HCT116 (cell line): Measurements from ENCODE around the gene ATXN1. TPM values are rescaled to one million over a fixed set of nuclear protein-coding genes. Genes with fewer than 3 reads are reported as not detected.

Experiments
- ATAC-seq: fragments of 200-7000 bp; cut with Tn5 transposase; 2 replicates; pipeline ENCODE4 v1.9.1; 2020; ENCODE audit warnings: mild to moderate bottlenecking, moderate library complexity
- BruUV-seq: library from RNA; stranded (reverse); fragments of 400-500 nt; replicated peaks from 2 replicates; lab custom pipeline; 2021; lab: Mats Ljungman, UMichigan
- CTCF ChIA-PET: fragments of 300-600 bp; sonication (Branson Sonifier 250); formaldehyde crosslinking; loops from one replicate; lab custom pipeline; 2021; ENCODE audit warnings: antibody characterized with exemption; lab: Charles Lee
- POLR2A ChIA-PET: fragments of 300-600, 350-600 bp; sonication (Branson Sonifier 250); formaldehyde crosslinking; loops from one replicate; lab custom pipeline; 2021; ENCODE audit warnings: antibody characterized with exemption; lab: Charles Lee
- RAD21 ChIA-PET, 2 experiments: fragments of 300-600 bp; sonication (Branson Sonifier 250); formaldehyde crosslinking; loops; one replicate each; lab custom pipeline; 2023; ENCODE audit warnings: low total read pairs in 2 of 2; ENCODE audit not compliant: uncharacterized antibody in 2 of 2, unreplicated experiment in 2 of 2, low non-redundant PET in 1 of 2; lab: Charles Lee
- DNase-seq: peaks from one replicate; pipeline ENCODE4 v3.0.0-alpha.2; 2010; ENCODE audit warnings: low read depth, low spot score
- H2AFZ ChIP-seq: fragments of 200-600 bp; shearing (Covaris generic), sonication (generic); 2 replicates; pipeline ENCODE4 v1.6.1; 2017; ENCODE audit warnings: low read depth, mixed run types, mixed read lengths, antibody characterized with exemption, low read length; ENCODE audit not compliant: poor library complexity, severe bottlenecking
- H3K27ac ChIP-seq: 2 replicates; pipeline ENCODE4 v1.5.1; 2012; ENCODE audit warnings: low read depth, low read length
- H3K27me3 ChIP-seq: fragments of 200-600 bp; sonication (generic); 2 replicates; pipeline ENCODE4 v1.6.1; 2016; ENCODE audit warnings: mixed run types, low read length, mixed read lengths; ENCODE audit not compliant: insufficient read depth
- H3K36me3 ChIP-seq, 2 experiments: fragments of 200-500 bp in 1 of 2; fragments of 200-600 bp in 1 of 2; sonication (Bioruptor generic) in 1 of 2; sonication (generic) in 1 of 2; 2 replicates each; pipeline versions ENCODE4 v1.5.1 to v1.6.1; 2014 to 2016; ENCODE audit warnings: low read length in 2 of 2, inconsistent platforms in 1 of 2, mixed read lengths in 1 of 2, mixed run types in 1 of 2; ENCODE audit not compliant: insufficient read depth in 2 of 2, control insufficient read depth in 1 of 2
- H3K4me1 ChIP-seq, 2 experiments: fragments of 200-600 bp in 1 of 2; sonication (generic) in 1 of 2; 2 replicates each; pipeline versions ENCODE4 v1.5.1 to v1.6.1; 2012 to 2017; ENCODE audit warnings: low read length in 2 of 2, inconsistent platforms in 1 of 2, mild to moderate bottlenecking in 1 of 2, mixed read lengths in 1 of 2, mixed run types in 1 of 2, moderate library complexity in 1 of 2; ENCODE audit not compliant: insufficient read depth in 2 of 2, control insufficient read depth in 1 of 2
- H3K4me2 ChIP-seq: fragments of 200-600 bp; sonication (generic); 2 replicates; pipeline ENCODE4 v1.6.1; 2017; ENCODE audit warnings: mixed run types, low read length, mixed read lengths
- H3K4me3 ChIP-seq, 2 experiments: fragments of 200-600 bp in 1 of 2; sonication (generic) in 1 of 2; replicated peaks in 1 of 2; 2 replicates each; pipeline ENCODE4 v1.5.1; 2011 to 2016; ENCODE audit warnings: low read length in 2 of 2, control low read depth in 1 of 2, low read depth in 1 of 2, mild to moderate bottlenecking in 1 of 2, mixed read lengths in 1 of 2, mixed run types in 1 of 2
- H3K79me2 ChIP-seq: fragments of 200-600 bp; sonication (generic); 2 replicates; pipeline ENCODE4 v1.6.1; 2017; ENCODE audit warnings: mild to moderate bottlenecking, mixed run types, low read length, moderate library complexity, mixed read lengths; ENCODE audit not compliant: insufficient read depth
- H3K9ac ChIP-seq: fragments of 200-600 bp; sonication (generic); 2 replicates; pipeline ENCODE4 v1.6.1; 2016; ENCODE audit warnings: low read length, mixed read lengths
- H3K9me2 ChIP-seq: fragments of 200-600 bp; sonication (generic), shearing (Covaris generic); 2 replicates; pipeline ENCODE4 v1.6.1; 2017; ENCODE audit warnings: mixed run types, mild to moderate bottlenecking, moderate library complexity; ENCODE audit not compliant: insufficient read depth
- H3K9me3 ChIP-seq, 2 experiments: fragments of 200-500 bp in 1 of 2; fragments of 200-600 bp in 1 of 2; sonication (Bioruptor generic) in 1 of 2; sonication (generic) in 1 of 2; 2 replicates each; pipeline ENCODE4 v1.6.1; 2014 to 2017; ENCODE audit warnings: low read length in 2 of 2, mixed read lengths in 2 of 2, inconsistent platforms in 1 of 2, low read depth in 1 of 2, mild to moderate bottlenecking in 1 of 2, mixed run types in 1 of 2, moderate library complexity in 1 of 2; ENCODE audit not compliant: control insufficient read depth in 1 of 2, insufficient read depth in 1 of 2
- H4K20me1 ChIP-seq: fragments of 200-600 bp; sonication (generic), shearing (Covaris generic); 2 replicates; pipeline ENCODE4 v1.6.1; 2017; ENCODE audit warnings: mixed run types, mild to moderate bottlenecking, moderate library complexity; ENCODE audit not compliant: insufficient read depth
- ATF3 ChIP-seq: IDR thresholded peaks from 2 replicates; pipeline ENCODE4 v1.6.1; 2012
- CBX3 ChIP-seq: IDR thresholded peaks from 2 replicates; pipeline ENCODE4 v1.6.1; 2012; ENCODE audit warnings: low read depth
- CEBPB ChIP-seq: IDR thresholded peaks from 2 replicates; pipeline ENCODE4 v1.6.1; 2012; ENCODE audit warnings: low read depth
- CTCF ChIP-seq, 3 experiments: fragments of 200-600 bp in 1 of 3; sonication (generic) in 1 of 3; IDR thresholded peaks in 2 of 3; conservative IDR thresholded peaks in 1 of 3; 2 replicates each; pipeline ENCODE4 v1.5.1; 2012 to 2017; ENCODE audit warnings: low read depth in 2 of 3, low read length in 2 of 3, antibody characterized with exemption in 1 of 3, borderline replicate concordance in 1 of 3, control low read depth in 1 of 3, mild to moderate bottlenecking in 1 of 3, mixed read lengths in 1 of 3, mixed run types in 1 of 3, moderate library complexity in 1 of 3; ENCODE audit not compliant: insufficient read depth in 1 of 3
- EGR1 ChIP-seq: IDR thresholded peaks from 2 replicates; pipeline ENCODE4 v1.6.1; 2012; ENCODE audit warnings: low read depth
- EZH2phosphoT487 ChIP-seq: fragments of 200-600 bp; IDR thresholded peaks from 2 replicates; pipeline ENCODE4 v1.6.1; 2018; ENCODE audit warnings: antibody characterized with exemption, borderline replicate concordance
- FOSL1 ChIP-seq: IDR thresholded peaks from 2 replicates; pipeline ENCODE4 v1.6.1; 2012; ENCODE audit warnings: low read depth
- JUND ChIP-seq: IDR thresholded peaks from 2 replicates; pipeline ENCODE4 v1.6.1; 2012
- MAX ChIP-seq: IDR thresholded peaks from 2 replicates; pipeline ENCODE4 v1.6.1; 2012
- POLR2A ChIP-seq: IDR thresholded peaks from 2 replicates; pipeline ENCODE4 v1.7.0; 2011; ENCODE audit warnings: borderline replicate concordance; ENCODE audit not compliant: insufficient read depth, insufficient read length; ENCODE audit errors: extremely low read depth
- SP1 ChIP-seq: IDR thresholded peaks from 2 replicates; pipeline ENCODE4 v1.6.1; 2012; ENCODE audit warnings: low read depth
- SRF ChIP-seq: IDR thresholded peaks from 2 replicates; pipeline ENCODE4 v1.6.1; 2012; ENCODE audit warnings: low read depth
- TCF7L2 ChIP-seq: IDR thresholded peaks from 2 replicates; pipeline ENCODE4 v1.7.0; 2011; ENCODE audit warnings: borderline replicate concordance, inconsistent platforms; ENCODE audit not compliant: insufficient read depth, insufficient read length; ENCODE audit errors: extremely low read depth
- YY1 ChIP-seq: IDR thresholded peaks from 2 replicates; pipeline ENCODE4 v1.6.1; 2011; ENCODE audit warnings: low read length, low read depth, moderate library complexity, mild to moderate bottlenecking; ENCODE audit not compliant: insufficient replicate concordance; ENCODE audit errors: extremely low read depth
- ZFX ChIP-seq: fragments of 450-650 bp; IDR thresholded peaks from 2 replicates; pipeline ENCODE4 v1.6.1; 2017
- intact Hi-C: fragments of 100-400 bp; cut with micrococcal nuclease; formaldehyde crosslinking; loops from 2 replicates; pipeline ENCODE4 v1.10.0; 2022
- total RNA-seq: library from RNA; stranded (reverse); gene quantifications from one replicate; pipeline ENCODE4 v1.2.1, GENCODE V29; 2021; ENCODE audit not compliant: unreplicated experiment

Gene ATXN1
- total RNA-seq, 1 experiment from 2014 or later = 21.0 TPM

- ChIA-PET CTCF (no interaction called here), POLR2A (no interaction called here), RAD21 (no interaction called here)
- DNase-seq (no peak), ATAC-seq (no peak)
- BruUV-seq = no TSS peak
- Histone ChIP-seq H3K4me3 (no peak overlapping the region), H3K4me2 (no peak overlapping the region), H3K27me3 (no peaks in the 10 kb centered on the region), H3K79me2 (no peaks in the 10 kb centered on the region), H3K4me1 (no peaks in the 10 kb centered on the region), H3K9me2 (no peaks in the 10 kb centered on the region), H4K20me1 (no peaks in the 10 kb centered on the region), H2AFZ (no peak overlapping the region), H3K9ac (no peak overlapping the region), H3K27ac (no peak overlapping the region), H3K36me3 (peaks cover 2 to 5% of the 10 kb centered on the region in 2 experiments; a peak in 1 of 4 replicates), H3K9me3 (no peaks in the 10 kb centered on the region)
- intact Hi-C loops = no loop called here
- TF ChIP-seq YY1 = no peak
- TF ChIP-seq JUND = no peak
- TF ChIP-seq CTCF (IDR thresholded peaks at IDR 0.05 in 2 of 3, conservative IDR thresholded peaks at IDR 0.05 in 1 of 3; ENCODE audit: borderline replicate concordance in 1 of 3, insufficient read depth in 1 of 3, low read depth in 2 of 3, low read length in 2 of 3) = no peak
- TF ChIP-seq CBX3 = no peak
- no peak for TF ChIP-seq ZFX
- no peak for TF ChIP-seq POLR2A
- no peak for TF ChIP-seq EZH2phosphoT487
- TF ChIP-seq SP1 = no peak
- no peak for TF ChIP-seq EGR1
- TF ChIP-seq CEBPB = no peak
- TF ChIP-seq FOSL1 = no peak
- no peak for TF ChIP-seq MAX
- no peak for TF ChIP-seq TCF7L2
- TF ChIP-seq ATF3 = no peak
- no peak for TF ChIP-seq SRF
- TF ChIP-seq, all 23 proteins: peak for 0
Measured at GRCh38 chr6:16256781-16257180, 504.5 kb downstream of the ATXN1 start.
